MCF 10A (cell line): Measurements from ENCODE around the gene DLG4. TPM values are rescaled to one million over a fixed set of nuclear protein-coding genes. Genes with fewer than 3 reads are reported as not detected.

Experiments
- BruUV-seq: library from RNA; stranded (reverse); fragments of 400-500 nt; replicated peaks from 2 replicates; lab custom pipeline; 2021; lab: Mats Ljungman, UMichigan
- CTCF ChIA-PET: fragments of 300-600 bp; sonication (Branson Sonifier 250); formaldehyde crosslinking; extraction: SDS; loops from one replicate; lab custom pipeline; 2021; ENCODE audit warnings: antibody characterized with exemption, inconsistent platforms; lab: Yijun Ruan, JAX
- POLR2A ChIA-PET: fragments of 300-600, 350-650 bp; sonication (Branson Sonifier 250); formaldehyde crosslinking; extraction: SDS; loops from one replicate; lab custom pipeline; 2020; ENCODE audit warnings: antibody characterized with exemption, inconsistent platforms; lab: Yijun Ruan, JAX
- DNase-seq: peaks from one replicate; pipeline ENCODE4 v3.0.0-alpha.2; 2018; ENCODE audit not compliant: unreplicated experiment
- H3K27ac Mint-ChIP-seq: one replicate; pipeline ENCODE4 v1.8.0; 2022; ENCODE audit warnings: mild to moderate bottlenecking, low read depth, mixed read lengths; ENCODE audit not compliant: unreplicated experiment
- H3K27me3 Mint-ChIP-seq: one replicate; pipeline ENCODE4 v1.8.0; 2022; ENCODE audit warnings: mixed read lengths; ENCODE audit not compliant: insufficient read depth, unreplicated experiment
- H3K36me3 Mint-ChIP-seq: one replicate; pipeline ENCODE4 v1.8.0; 2022; ENCODE audit warnings: mild to moderate bottlenecking, moderate library complexity, mixed read lengths; ENCODE audit not compliant: insufficient read depth, unreplicated experiment
- H3K4me1 Mint-ChIP-seq: one replicate; pipeline ENCODE4 v1.8.0; 2022; ENCODE audit warnings: mixed read lengths; ENCODE audit not compliant: insufficient read depth, unreplicated experiment
- H3K4me3 Mint-ChIP-seq: one replicate; pipeline ENCODE4 v1.8.0; 2022; ENCODE audit warnings: mild to moderate bottlenecking, moderate library complexity, mixed read lengths; ENCODE audit not compliant: unreplicated experiment
- H3K9me3 Mint-ChIP-seq: one replicate; pipeline ENCODE4 v1.8.0; 2022; ENCODE audit warnings: mixed read lengths; ENCODE audit not compliant: unreplicated experiment
- intact Hi-C: fragments of 100-400 bp; cut with micrococcal nuclease; formaldehyde crosslinking; loops from 2 replicates; pipeline ENCODE4 v1.14.1; 2022
- total RNA-seq: library from RNA; stranded (reverse); gene quantifications from 2 replicates; pipeline ENCODE4 v1.2.3, GENCODE V29; 2022
- TF ChIP-seq, protein P1 (sequence below): fragments of 200-600 bp; IDR thresholded peaks from one replicate; pipeline ENCODE4 v1.8.0; 2022; ENCODE audit warnings: antibody characterized with exemption, mild to moderate bottlenecking; ENCODE audit not compliant: unreplicated experiment

Gene DLG4
- total RNA-seq, 1 experiment from 2014 or later, result 7.6 TPM

DNA sequence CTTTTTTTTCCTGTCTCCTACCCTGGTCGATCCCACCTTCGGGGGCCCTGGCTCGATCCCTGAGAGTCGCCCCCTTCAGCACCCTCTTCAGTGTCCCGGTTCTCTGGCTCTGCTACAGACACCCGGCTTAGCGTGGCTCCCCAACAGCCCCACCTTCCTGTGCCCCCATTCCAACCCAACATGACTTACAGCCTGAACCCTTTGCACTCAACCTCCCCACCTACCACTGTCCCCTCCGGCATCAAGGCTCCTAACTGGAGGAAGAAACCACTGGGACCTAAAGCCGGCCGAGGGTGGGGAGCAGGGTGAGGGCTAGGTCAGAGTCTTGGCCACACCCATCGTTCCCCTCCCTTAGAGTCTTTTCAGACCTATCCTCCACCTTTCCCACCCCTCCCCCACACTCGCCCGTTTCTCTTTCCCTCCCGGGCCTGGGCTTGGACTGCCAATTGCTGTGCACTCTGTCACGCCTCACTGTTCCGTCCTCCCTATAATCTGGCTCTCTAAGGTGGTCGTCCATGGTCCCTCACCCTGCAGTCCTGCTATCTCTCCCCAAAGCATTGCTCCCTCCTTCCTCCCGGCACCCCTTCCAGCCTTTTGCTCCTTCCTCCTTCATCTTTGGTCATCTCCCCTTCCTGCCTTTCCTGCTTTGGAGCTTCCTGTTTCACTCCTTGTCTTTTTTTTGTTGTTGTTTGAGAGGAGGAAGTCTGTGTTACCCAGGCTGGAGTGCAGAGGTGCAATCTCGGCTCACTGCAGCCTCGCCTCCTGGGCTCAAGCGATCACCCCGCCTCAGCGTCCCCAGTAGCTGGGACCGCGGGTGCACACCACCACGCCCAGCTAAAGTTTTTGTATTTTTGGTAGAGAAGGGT, 43.5 kb upstream of the DLG4 start:
- Mint-ChIP-seq H3K4me1 (peaks cover 35% of the 10 kb centered on the region), H3K27ac (peak overlapping the region; percentile 76), H3K27me3 (no peaks in the 10 kb centered on the region), H3K4me3 (peak overlapping the region; percentile 73), H3K9me3 (no peaks in the 10 kb centered on the region), H3K36me3 (peaks cover 11% of the 10 kb centered on the region)
- POLR2A ChIA-PET, result interaction anchor here (0.6 to 3.9 kb wide), 6 partner anchors 22 to 950 kb away, joined by 3 to 31 read pairs (median 4); partner anchors contain the start of genes GABARAP and SOX15
- no TSS peak for BruUV-seq
- TF ChIP-seq, protein P1, sequence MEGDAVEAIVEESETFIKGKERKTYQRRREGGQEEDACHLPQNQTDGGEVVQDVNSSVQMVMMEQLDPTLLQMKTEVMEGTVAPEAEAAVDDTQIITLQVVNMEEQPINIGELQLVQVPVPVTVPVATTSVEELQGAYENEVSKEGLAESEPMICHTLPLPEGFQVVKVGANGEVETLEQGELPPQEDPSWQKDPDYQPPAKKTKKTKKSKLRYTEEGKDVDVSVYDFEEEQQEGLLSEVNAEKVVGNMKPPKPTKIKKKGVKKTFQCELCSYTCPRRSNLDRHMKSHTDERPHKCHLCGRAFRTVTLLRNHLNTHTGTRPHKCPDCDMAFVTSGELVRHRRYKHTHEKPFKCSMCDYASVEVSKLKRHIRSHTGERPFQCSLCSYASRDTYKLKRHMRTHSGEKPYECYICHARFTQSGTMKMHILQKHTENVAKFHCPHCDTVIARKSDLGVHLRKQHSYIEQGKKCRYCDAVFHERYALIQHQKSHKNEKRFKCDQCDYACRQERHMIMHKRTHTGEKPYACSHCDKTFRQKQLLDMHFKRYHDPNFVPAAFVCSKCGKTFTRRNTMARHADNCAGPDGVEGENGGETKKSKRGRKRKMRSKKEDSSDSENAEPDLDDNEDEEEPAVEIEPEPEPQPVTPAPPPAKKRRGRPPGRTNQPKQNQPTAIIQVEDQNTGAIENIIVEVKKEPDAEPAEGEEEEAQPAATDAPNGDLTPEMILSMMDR, result no peak
- intact Hi-C loops, result no loop called here
- DNase-seq, result peak; percentile 83
- CTCF ChIA-PET, result interaction anchor here (0.7 to 1.4 kb wide), 2 partner anchors 17 to 1969 kb away, joined by 3 read pairs; no protein-coding TSS in a partner anchor

DNA sequence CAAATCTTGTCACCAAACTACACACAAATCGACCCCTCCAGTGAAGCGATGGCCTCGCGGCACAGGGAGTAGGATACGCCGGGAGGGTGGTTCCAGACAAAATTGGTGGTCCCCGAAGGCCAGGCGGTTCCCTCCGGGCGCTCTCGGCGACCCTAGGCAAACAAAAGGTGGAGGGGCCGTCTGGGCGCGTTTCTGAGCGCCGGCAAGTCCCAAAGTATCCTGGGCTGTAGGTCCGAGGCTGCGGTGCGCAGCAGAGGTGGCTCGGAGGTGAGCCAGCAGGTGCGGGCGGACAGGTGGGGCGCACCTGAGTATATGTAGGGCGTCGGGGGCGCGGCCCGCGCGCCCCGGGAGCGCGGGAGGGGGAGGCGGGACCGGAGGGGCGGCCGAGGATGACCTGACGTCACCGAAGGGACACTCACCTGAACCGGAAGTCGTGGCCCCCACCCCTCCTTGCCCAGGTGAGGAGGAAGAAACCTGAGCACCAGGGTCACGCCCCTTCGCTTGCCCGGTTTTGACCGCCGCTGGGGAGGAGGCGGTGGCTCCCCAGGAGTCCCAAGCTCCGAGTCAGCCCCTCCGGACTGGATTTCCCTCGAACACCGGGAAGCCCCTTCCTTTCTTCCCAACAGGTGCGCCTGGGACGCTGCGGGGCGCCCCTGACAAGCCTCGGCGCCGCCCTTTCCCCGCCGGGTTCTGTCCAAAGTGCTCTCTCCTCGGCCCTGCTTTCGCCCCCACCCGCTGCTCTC, 42.7 kb upstream of the DLG4 start, which contains the start of gene CLDN7:
Gene CLDN7, minus strand, starts transcription at position 287 of the 743 bp plus-strand sequence. CDS start 435 bp downstream, outside the sequence.
- peak within 1 kb of the TSS; percentile 79 for H3K27ac Mint-ChIP-seq
- H3K4me3 Mint-ChIP-seq, result peak within 1 kb of the TSS; percentile 73
- peaks cover 35% of the 10 kb centered on the region for H3K4me1 Mint-ChIP-seq
- intact Hi-C loops, result no loop called here
- H3K36me3 Mint-ChIP-seq, result peaks cover 19% of the 10 kb centered on the region
- no peaks in the 10 kb centered on the region for H3K9me3 Mint-ChIP-seq
- BruUV-seq, result no TSS peak
- H3K27me3 Mint-ChIP-seq, result no peaks in the 10 kb centered on the region
- ChIA-PET POLR2A (interaction anchor here (1.1 to 3.9 kb wide), 3 partner anchors 21 to 43 kb away, joined by 3 to 31 read pairs (median 6); partner anchors contain the start of genes ACADVL, DLG4, GABARAP and PHF23), CTCF (no interaction called here)
- TF ChIP-seq, protein P1, result no peak
- peak; percentile 90 for DNase-seq

DNA sequence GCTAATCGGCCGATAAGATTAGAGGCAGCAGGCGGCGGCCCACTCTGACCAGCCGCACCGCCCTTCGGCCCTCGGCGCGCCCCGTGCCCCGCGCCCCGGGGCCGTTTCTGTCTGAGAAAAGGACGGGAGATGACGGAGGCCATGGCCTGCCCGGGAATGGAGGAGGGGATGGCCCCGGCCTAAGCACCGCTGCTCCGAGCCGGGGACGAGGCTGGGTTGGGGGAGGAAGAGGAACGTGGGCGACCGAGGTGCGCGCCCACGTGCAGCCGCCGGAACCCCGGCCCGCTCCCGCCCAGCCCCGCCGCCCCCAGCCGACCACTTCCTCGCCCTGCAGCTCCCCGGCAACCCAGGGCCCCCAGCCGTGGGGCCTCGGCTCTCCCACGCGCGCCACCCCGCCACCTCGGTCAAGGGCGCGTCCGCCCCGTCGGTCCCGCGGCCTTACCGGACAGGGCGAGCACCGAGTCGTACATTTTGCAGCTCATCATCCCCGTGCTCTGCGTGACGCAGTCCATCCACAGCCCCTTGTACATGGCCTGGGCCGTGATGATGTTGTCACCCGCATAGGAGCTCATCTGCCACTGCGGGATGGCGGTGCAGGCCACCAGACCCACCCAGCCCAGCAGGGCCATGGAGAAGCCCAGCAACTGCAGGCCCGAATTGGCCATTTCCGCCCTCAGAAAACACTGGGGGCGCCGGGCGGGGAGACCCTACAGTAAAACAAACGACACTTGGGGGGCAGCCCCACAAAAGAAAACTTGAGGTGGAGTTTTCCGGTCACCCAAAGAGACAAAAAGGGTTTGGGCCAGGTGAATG, 41.9 kb upstream of the DLG4 start:
- DNase-seq, result no peak
- Mint-ChIP-seq H3K4me3 (peak overlapping the region; percentile 73), H3K27me3 (no peaks in the 10 kb centered on the region), H3K36me3 (peaks cover 27% of the 10 kb centered on the region), H3K27ac (peak overlapping the region; percentile 79), H3K9me3 (no peaks in the 10 kb centered on the region), H3K4me1 (peaks cover 35% of the 10 kb centered on the region)
- CTCF ChIA-PET, result interaction anchor here (0.6 kb wide), 1 partner anchor 159 kb away, joined by 3 read pairs; no protein-coding TSS in a partner anchor
- BruUV-seq, result no TSS peak
- TF ChIP-seq, protein P1, result no peak
- POLR2A ChIA-PET, result interaction anchor here (0.6 to 1.2 kb wide), 3 partner anchors 22 to 160 kb away, joined by 3 to 6 read pairs (median 4); partner anchors contain the start of genes ACADVL, DLG4 and PHF23
- intact Hi-C loops, result no loop called here
